GM19452 (cell line): ENCODE data around the gene SH3GL2.
"Not testable (repeated sequence)": the region's sequence is repeated elsewhere in the genome, so short reads cannot be mapped to it uniquely, and the experiment has no call there.

Experiments
- ATAC-seq: cut with Tn5 transposase; IDR thresholded peaks from one replicate; pipeline ENCODE4 v1.9.1; 2021; ENCODE audit not compliant: unreplicated experiment

SH3GL2 gene

DNA sequence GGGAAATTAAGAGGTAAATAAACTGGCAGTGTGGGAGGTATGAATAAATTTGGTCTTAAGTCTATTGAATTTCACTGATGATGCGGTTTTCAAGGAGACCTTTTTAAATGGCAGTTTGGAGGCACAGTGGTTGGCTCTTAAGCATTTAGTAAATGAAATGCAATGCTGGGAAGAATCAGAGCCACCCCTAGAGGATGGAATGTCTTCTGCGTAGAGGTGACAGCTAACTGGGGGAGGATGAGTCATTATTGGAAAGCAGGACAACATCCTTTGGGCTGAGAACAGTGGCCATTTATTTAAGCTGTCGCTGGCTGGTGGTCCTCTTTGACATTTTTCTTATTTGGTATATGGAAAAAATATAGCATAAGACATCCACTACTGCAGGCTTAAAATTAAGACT lies 163.2 kb downstream of the SH3GL2 start:
- no peak for ATAC-seq

DNA sequence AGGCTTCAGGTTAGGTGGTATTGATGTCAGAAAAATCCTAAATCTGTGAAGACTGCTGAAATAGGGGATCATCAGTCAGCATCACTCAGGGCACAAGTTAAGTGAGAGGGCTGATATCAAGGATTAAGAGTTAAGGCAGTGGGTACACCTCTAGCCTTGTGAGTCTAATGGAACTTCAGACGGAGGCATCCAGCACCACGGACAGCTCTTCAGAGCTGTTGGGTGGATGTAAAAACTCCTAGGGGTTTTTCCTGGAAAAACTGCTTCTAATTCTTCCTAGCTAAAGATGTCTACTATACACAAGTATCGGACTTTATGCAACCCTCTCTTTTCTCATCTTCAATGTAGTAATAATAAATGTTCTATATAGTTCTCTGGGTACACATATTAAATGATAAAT lies 165.9 kb downstream of the SH3GL2 start:
- ATAC-seq, result no peak

DNA sequence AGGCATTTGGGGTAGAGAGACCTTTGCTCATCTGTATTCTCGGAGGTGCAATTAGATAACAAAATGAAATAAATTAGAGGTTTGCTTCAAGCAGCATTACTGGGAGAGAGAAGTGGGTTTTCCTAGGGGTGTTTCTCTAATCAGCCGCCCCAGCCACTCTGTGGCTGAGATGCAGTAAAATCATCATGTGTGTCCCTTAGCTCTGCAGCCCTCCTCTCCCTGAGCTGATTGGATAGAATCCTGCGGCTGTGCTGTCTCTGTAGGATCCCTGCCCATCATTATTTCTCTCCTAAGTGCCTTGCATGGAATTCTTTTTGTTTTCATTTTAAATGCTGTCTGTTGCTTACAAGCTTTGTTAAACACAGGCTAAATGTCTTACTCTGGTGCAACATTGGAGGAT lies 171.4 kb downstream of the SH3GL2 start:
- no peak for ATAC-seq

DNA sequence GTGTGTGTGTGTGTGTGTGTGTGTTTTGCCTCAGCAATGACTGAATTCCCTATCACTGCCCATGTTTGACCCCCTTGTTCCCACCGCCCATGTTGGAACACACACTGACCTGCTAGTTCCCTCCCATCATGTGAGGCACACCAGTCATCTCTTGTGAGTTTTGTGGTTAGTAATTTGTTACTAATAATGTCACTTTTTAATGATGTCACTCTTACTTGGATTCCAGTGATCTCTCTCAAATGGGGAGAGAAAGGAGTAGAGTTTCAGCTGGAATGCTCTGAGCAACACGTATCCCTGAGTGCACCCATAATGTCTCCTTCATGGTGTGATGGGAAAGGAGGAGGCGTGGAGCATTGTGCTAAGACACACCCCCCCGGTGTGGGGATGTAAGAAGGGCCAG lies 172.6 kb downstream of the SH3GL2 start:
- no peak for ATAC-seq

DNA sequence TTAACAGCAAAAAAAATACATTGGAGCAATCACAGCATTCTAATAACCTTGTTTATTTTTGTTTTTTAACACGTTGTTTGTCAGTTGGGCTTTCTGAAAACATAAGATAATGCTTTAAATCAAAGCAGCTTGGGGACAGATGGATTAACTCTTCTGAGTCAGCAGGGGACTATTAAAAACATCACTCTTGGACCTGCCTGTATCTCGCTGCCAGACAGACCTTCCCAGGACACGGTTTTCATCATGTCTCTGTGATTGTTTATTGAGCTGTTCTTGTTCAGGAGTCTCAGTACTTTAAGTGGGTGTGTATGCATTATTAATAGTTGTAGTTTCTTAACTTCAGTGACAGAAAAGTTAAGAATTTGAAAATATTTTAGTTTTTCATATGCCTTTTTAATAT lies 173.2 kb downstream of the SH3GL2 start:
- ATAC-seq, result no peak

DNA sequence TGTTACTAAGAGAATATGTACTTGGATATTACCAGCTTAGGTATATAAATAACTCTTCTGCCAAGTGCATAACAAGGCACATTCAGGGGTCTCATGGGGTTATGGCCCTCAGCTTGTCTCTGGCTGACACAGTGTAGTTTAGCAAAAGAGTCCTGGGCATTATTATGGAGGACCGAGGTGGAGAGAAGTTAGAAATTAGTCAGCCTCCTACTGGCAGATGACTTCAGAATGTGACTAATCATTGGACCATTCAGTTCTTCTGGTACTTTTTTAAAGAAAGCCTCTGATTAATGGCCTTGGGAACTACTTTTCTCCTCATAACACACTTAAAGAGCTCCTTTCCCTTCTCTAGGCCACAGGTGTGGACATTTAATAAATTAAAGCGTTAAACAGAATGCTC lies 178.9 kb downstream of the SH3GL2 start:
- no peak for ATAC-seq

DNA sequence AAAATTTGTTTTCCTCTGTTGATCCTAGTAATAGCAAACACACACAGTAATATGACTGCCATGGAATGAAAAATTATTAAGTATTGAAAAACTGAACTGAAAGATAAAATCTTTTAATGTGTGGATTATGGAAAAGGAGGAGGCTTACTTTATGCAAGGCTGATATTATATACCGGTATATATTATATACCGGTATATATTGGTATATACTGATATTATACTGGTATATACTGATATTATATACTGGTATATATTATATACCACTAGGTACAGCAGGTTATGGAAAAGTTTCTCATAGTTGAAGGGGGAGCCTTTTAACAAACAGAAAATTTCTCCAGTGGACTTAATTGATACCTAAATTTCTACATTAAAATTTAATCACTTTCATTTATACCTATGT lies 181.4 kb downstream of the SH3GL2 start:
- no peak for ATAC-seq

DNA sequence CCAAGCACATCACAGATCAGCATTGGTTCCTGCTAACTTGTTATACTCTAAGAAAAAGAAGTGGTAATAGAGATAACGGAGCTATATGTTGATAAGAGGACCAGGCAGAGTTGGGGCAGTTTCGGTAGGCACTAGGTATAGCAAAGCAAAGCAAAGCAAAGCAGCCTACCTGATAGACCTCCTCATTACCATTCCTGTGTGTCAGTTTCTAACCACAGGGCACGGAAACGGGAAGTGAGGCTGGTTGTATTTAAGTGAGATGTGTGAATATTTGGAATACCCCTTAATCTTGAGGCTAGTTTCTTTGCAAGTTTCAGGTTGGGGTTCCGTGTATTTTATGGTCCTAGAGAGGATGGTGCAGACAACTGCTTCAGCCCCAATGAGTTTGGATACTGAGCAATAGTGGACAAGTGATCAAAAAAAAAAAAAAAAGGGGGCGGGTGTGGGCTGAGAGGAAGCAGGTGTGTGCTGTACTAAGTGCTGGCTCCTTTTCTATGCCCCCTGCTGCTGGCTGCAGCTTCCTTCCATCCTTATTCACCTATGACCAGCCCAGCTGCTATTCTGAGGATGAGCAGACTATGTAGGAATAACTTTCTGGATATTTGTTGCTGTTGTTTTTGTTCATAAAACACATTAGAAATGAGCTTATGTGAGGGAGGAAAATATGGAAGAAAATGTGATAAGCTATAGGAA lies 183.3 kb downstream of the SH3GL2 start:
- no peak for ATAC-seq

DNA sequence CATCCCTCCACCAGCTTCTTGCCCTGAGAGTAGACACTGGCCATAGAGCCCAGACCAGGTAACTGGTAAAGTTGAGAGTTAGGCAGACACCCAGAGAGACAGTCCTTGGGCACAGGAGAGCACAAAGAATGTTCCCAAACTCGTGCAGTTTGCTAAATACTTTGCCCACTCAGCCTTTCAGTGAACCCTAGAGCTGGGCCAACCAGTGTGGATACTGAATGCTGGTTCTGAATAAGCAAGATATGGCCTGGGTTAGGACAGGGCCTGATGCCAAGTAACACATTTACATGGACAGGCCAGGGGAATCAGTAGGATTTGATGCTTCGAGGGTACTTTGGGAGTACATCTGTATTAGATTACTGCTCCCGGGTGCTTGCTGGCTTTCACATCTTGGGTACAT lies 185.4 kb downstream of the SH3GL2 start:
- no peak for ATAC-seq

DNA sequence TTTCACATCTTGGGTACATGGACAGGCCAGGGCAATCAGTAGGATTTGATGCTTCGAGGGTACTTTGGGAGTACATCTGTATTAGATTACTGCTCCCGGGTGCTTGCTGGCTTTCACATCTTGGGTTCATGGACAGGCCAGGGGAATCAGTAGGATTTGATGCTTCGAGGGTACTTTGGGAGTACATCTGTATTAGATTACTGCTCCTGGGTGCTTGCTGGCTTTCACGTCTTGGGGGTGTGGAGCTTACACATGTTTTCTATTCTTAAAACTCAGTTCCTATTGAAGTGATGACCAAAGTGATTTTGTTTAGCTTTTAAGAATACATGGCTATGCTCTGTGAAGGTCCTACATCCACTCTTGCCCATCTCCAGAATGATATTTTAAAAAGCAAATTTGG lies 186.3 kb downstream of the SH3GL2 start:
- not testable (repeated sequence) for ATAC-seq

DNA sequence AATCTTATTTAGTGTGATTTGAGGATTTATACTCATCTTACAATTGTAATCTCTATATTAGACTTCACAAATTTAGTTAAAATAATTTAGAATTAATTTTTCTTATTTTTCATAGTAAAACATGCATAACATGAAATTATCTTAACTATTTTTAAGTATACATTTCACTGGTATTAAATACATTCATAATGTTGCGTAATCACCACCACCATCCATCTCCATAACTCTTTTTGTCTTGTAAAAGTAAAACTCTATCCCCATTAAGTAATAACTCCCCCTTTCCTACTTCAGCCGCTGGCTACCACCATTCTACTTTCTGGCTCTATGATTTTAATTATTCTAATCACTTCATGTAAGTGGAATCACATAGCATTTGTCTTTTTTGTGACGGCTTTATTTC lies 193.4 kb downstream of the SH3GL2 start:
- ATAC-seq, result no peak

DNA sequence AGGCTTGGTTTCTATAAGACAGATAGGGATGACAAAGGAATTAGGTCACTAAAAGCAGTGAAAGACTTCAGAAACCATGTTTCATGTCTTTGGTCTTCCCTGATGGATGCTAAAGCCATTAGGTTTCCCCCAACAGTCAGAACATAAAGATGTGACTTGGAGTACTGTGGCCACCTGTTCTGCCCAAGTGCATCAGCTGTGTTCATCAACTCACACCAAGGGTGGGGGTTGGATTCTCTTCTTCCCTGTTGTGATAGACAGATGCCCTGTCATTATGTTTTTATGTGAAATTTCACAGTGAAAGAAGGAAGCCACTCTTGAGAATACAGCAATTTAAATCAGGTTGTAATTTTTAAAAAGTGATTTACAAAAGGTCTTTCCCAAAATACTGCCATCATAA lies 196.8 kb downstream of the SH3GL2 start:
- ATAC-seq, result no peak

DNA sequence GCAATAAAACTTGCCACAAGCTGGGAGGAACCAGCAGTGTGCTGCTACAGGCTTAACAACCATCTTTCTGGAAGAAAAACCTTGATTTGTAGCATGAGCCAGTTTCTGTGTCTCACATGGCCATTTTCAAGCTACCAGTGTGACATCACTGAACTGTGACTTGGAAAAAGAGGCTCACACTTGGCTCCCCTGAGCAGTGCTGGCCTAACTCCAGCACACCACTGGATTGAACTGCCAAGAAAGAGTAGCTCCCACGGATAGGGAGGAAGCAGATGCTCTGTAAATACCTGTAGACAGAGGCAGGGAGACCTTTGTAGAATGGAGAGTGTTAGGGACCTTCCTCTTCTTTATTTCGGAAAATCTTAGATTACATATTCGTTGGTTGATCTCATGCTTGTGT lies 197.9 kb downstream of the SH3GL2 start:
- no peak for ATAC-seq

DNA sequence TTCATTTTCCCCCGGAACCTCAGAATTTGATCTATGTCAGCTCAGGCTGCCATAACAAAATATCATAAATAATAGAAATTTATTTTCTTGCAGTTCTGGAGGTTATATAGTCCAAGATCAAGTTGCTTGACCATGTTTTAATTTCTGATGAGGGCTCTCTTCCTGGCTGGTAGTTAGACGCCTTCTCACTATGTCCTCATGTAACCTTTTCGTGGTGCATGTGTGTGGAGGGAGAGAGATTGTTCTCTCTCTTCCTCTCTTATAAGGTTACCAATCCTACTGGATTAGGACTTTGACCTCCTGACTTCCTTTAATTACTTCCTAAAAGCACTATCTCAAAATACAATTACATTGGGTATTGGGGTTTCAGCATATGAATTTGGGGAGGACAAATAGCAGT lies 198.6 kb downstream of the SH3GL2 start:
- no peak for ATAC-seq

DNA sequence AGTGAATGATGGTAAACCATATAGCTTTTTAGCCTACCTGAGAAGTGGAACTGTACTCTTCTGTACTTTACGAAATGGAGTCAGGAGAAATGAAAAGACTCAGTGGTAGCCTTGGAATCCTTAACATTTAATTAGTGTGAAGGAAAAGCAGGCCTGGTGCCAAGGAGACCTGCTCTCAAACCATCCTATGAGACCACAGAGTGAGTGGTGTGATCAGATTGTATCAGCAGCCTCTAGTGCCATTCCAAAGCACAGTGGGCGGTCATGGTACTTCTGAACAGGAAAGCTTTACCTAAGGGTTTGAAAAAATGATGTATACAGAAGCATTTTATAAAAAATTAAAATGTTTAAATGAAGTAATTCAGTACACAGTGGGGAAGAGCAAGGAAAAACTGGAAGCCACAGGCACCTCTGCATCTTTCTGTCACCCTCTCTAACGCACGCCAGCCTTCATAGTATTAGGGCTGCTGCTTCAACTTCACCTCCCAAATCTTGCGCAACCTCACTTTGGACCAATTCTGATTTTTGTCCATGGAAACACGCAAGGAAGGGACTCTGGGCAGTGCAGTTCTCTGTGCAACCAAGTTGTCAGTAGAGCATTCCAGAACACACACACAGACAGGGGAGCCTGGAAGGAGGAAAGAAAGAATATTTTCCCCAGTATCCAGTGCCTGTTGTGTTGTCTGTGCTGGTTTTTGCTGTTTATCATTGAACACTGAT lies 203.7 kb downstream of the SH3GL2 start:
- no peak for ATAC-seq

DNA sequence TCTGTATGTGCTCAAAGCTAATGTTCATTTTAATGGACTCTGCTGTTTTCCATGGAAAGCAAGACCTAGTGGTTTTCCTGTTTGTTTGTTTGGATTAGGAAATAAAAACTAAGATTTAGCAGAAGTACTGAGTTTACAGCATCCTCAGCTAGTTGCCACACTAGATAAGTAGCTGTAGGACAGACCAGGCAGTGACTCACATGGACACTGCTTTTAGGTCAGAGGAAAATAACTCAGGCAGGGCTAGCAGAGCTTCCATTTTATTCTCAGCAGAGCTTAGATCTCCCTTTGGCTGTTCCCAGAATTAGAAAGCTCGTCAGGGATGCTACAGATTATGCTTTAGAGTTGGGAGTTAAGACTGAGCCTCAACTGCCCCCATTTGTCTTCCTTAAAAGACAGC lies 204.4 kb downstream of the SH3GL2 start:
- no peak for ATAC-seq

DNA sequence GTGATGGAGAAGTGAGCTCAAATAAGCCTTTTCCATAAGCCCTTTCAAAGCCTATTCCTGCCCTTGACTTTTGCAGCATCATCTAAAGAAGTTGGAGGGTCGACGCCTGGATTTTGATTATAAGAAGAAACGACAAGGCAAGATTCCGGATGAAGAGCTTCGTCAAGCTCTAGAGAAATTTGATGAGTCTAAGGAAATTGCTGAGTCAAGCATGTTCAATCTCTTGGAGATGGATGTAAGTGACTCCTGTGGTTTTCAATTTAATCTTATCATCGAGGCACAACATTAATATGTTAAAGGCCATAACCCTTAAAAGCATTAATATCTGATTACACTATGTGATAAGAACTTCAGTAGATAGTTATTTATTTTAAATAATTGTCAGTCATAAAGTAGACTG lies 210.4 kb downstream of the SH3GL2 start:
- ATAC-seq, result no peak

DNA sequence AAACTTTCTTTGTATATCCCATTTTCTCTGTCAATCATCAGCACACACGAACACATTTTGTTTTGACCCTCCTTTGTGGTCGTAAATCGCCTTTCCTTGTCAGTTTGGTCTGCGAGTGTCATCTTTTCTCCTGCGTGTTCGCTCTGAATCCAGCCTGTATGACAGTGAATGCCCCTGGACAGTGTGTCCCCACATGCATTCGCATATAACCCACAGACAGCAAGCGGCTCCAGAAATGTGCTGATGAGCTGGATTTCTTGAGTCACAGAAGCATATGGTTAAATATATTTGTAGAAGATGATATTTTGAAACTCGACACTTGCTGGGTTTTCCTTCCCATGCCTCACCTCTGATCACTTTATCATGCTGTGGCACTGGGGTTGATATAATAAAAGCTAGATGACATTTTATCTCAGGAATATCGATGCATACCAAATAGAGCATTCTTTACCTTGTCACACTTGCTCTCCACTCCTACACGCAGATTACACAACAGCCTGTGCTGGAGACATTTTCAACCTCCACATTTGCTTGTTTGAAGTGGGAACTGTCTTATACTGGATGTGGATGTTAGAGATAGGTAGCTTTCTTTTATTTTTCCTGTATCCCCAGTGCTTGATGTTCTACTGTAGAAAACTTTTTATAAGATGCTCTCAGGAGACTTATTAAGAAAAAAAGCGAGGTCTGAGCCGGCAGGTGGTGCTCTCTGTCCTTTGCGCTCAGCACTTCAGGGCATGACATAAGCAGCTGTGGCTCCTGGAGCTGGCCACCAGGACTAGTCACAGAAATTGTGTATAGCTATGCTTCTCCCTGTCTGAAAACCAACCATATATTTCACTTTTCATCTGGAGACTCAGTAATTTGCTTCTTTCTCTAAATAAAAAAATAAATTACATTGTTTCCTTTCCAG lies 215.1 kb downstream of the SH3GL2 start:
- ATAC-seq, result no peak

DNA sequence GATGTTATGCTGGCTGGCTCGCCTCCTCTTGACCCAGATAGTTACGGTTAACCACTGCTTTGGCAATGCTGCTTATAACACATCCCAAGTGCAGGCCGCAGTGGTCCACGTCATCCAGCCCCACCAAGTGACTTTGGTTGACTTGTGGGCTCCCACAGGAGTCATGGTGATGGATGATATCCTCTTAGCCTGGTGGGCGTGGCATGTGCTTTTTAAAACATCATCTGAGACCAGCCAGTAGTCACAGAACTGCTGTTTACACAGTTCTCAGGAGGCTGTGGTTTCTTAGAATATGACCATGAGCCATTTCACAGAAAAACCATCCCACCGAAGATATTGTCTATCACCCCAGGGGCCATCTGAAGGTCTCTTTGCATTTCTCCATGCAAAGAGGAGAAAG lies 216.9 kb downstream of the SH3GL2 start:
- ATAC-seq, result no peak

DNA sequence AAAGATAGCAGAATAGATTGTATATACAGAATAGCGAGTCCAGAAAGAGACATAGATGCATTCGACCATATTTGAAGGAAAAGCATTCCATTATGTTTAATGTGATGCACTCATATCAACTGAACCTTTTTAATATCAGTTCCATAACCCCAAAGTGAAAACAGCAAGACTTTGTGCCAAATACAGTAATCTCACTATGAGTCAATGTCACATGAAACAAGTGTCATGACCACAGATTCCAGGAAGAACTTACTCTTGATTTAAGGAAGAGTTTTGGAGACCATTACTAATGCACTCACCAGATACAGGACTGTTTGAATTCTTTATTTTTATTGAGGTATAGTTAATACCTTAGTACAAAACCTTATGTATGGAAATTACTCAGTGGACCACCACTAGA lies 220.5 kb downstream of the SH3GL2 start:
- ATAC-seq, result no peak

DNA sequence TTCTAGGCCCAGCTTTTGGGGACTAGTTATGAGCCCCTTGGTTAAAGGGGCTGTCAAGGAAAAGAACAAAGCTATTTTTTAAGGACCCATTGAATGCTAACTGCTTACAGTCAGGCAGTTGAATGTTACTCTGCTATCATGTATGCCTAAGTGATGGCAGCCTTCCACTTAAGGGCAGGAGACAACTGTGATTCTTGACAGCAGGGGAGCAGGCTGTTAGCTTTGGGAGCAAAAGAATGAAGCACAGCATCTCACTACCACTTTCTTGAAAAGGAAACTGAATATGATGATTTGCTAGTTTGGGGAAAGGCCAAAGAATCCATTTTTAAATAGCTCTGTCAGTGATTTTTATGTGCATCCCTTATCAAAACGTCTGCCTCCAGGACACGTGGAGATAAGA lies 221.6 kb downstream of the SH3GL2 start:
- no peak for ATAC-seq
